NT2/D1 (cell line): Measurements from ENCODE around the gene CDC42EP3.

Experiments
- DNase-seq: peaks from one replicate; pipeline ENCODE4 v3.0.0-alpha.2; 2011; ENCODE audit warnings: low read depth, low spot score
- H3K27me3 ChIP-seq: 2 replicates; pipeline ENCODE4 v1.6.0; 2011; ENCODE audit warnings: mild to moderate bottlenecking; ENCODE audit not compliant: insufficient read length, insufficient read depth
- H3K36me3 ChIP-seq: 2 replicates; pipeline ENCODE4 v1.6.1; 2011; ENCODE audit warnings: mild to moderate bottlenecking, low read length, mixed read lengths; ENCODE audit not compliant: insufficient read depth, insufficient read length
- H3K4me1 ChIP-seq: 2 replicates; pipeline ENCODE4 v1.5.1; 2011; ENCODE audit not compliant: insufficient read depth, insufficient read length
- H3K4me3 ChIP-seq: 2 replicates; pipeline ENCODE4 v1.5.1; 2011; ENCODE audit warnings: low read depth; ENCODE audit not compliant: insufficient read length
- H3K9ac ChIP-seq: 2 replicates; pipeline ENCODE4 v1.6.0; 2011; ENCODE audit warnings: low read depth; ENCODE audit not compliant: insufficient read length
- H3K9me3 ChIP-seq: 2 replicates; pipeline ENCODE4 v1.5.1; 2011; ENCODE audit warnings: mild to moderate bottlenecking, low read length; ENCODE audit not compliant: insufficient read depth
- SUZ12 ChIP-seq: IDR thresholded peaks from 2 replicates; pipeline ENCODE4 v1.6.1; 2011; ENCODE audit not compliant: insufficient read length, insufficient read depth; ENCODE audit errors: extremely low read depth
- YY1 ChIP-seq: IDR thresholded peaks from 2 replicates; pipeline ENCODE4 v1.6.1; 2011; ENCODE audit not compliant: insufficient read length, insufficient read depth
- ZNF274 ChIP-seq: IDR thresholded peaks from 2 replicates; pipeline ENCODE4 v1.6.1; 2011; ENCODE audit warnings: mild to moderate bottlenecking, low read depth, low read length

CDC42EP3 gene

GRCh38 chr2:37671009-37671815, at the start of gene CDC42EP3:
Gene CDC42EP3, minus strand, starts transcription at chr2:37671642. Its CDS starts 25,055 bp downstream, at chr2:37646587.
- Histone ChIP-seq H3K9ac (peak within 1 kb of the TSS; percentile 91), H3K9me3 (no peaks in the 10 kb centered on the region), H3K4me1 (peaks cover 2% of the 10 kb centered on the region), H3K36me3 (peaks cover 28% of the 10 kb centered on the region), H3K4me3 (peak within 1 kb of the TSS; percentile 84), H3K27me3 (no peaks in the 10 kb centered on the region)
- DNase-seq: no peak
- TF ChIP-seq SUZ12 (no peak), YY1 (no peak), ZNF274 (no peak)

- no peak overlapping the region for H3K9ac ChIP-seq
Measured at GRCh38 chr2:37721201-37721560, 49.7 kb upstream of the CDC42EP3 start.

GRCh38 chr2:37720533-37721200, 49.2 kb upstream of the CDC42EP3 start:
- no peak for DNase-seq
- Histone ChIP-seq H3K4me3 (no peak overlapping the region), H3K4me1 (no peaks in the 10 kb centered on the region), H3K27me3 (no peaks in the 10 kb centered on the region), H3K9me3 (peaks cover 10% of the 10 kb centered on the region), H3K9ac (no peak overlapping the region), H3K36me3 (no peaks in the 10 kb centered on the region)
- no peak for TF ChIP-seq SUZ12
- no peak for TF ChIP-seq ZNF274
- TF ChIP-seq YY1: no peak

More at GRCh38 chr2:37721201-37721560, 49.7 kb upstream of the CDC42EP3 start:
- H3K27me3 ChIP-seq: no peaks in the 10 kb centered on the region
- DNase-seq: no peak
- H3K4me1 ChIP-seq: no peaks in the 10 kb centered on the region
- TF ChIP-seq SUZ12 (no peak), YY1 (no peak), ZNF274 (no peak)
- no peaks in the 10 kb centered on the region for H3K36me3 ChIP-seq
- no peak overlapping the region for H3K4me3 ChIP-seq
- H3K9me3 ChIP-seq: peaks cover 10% of the 10 kb centered on the region

GRCh38 chr2:37718515-37719161, 47.2 kb upstream of the CDC42EP3 start:
- H3K9me3 ChIP-seq: peaks cover 14% of the 10 kb centered on the region
- TF ChIP-seq SUZ12 (no peak), ZNF274 (no peak), YY1 (no peak)
- no peaks in the 10 kb centered on the region for H3K36me3 ChIP-seq
- H3K9ac ChIP-seq: no peak overlapping the region
- no peaks in the 10 kb centered on the region for H3K4me1 ChIP-seq
- H3K27me3 ChIP-seq: no peaks in the 10 kb centered on the region
- H3K4me3 ChIP-seq: no peak overlapping the region
- no peak for DNase-seq

GRCh38 chr2:37713258-37713700, 41.8 kb upstream of the CDC42EP3 start:
- no peak for DNase-seq
- peaks cover 4% of the 10 kb centered on the region; the same call in 1 of the 2 replicates for H3K9me3 ChIP-seq
- H3K4me1 ChIP-seq: no peaks in the 10 kb centered on the region
- no peaks in the 10 kb centered on the region for H3K27me3 ChIP-seq
- H3K36me3 ChIP-seq: no peaks in the 10 kb centered on the region
- TF ChIP-seq ZNF274: no peak
- no peak for TF ChIP-seq YY1
- TF ChIP-seq SUZ12: no peak
- H3K9ac ChIP-seq: no peak overlapping the region
- no peak overlapping the region for H3K4me3 ChIP-seq

- TF ChIP-seq ZNF274 (no peak), YY1 (no peak), SUZ12 (no peak)
- no peak for DNase-seq
- Histone ChIP-seq H3K4me3 (no peak overlapping the region), H3K9ac (no peak overlapping the region), H3K36me3 (no peaks in the 10 kb centered on the region), H3K9me3 (peaks cover 4% of the 10 kb centered on the region; the same call in 1 of the 2 replicates), H3K4me1 (no peaks in the 10 kb centered on the region), H3K27me3 (no peaks in the 10 kb centered on the region)
Measured at GRCh38 chr2:37711831-37712230, 40.4 kb upstream of the CDC42EP3 start.
